Endothelial cell of umbilical vein (primary cell): ENCODE measurements around the gene CHN2. TPM values are rescaled to one million over a fixed set of nuclear protein-coding genes. Genes with fewer than 3 reads are reported as not detected.
"Not testable (repeated sequence)": the region's sequence is repeated elsewhere in the genome, so short reads cannot be mapped to it uniquely, and the experiment has no call there.

Source experiments
- BruUV-seq: library from RNA; stranded (reverse); fragments of 400-500 nt; replicated peaks from 2 replicates; lab custom pipeline; 2021; lab: Mats Ljungman, UMichigan
- CTCF ChIA-PET: fragments of 300-600, 350-600 bp; sonication (Branson Sonifier 250); formaldehyde crosslinking; loops from one replicate; lab custom pipeline; 2021; ENCODE audit warnings: antibody characterized with exemption, inconsistent platforms; lab: Charles Lee
- POLR2A ChIA-PET: fragments of 300-600, 350-600 bp; sonication (Branson Sonifier 250); formaldehyde crosslinking; loops from one replicate; lab custom pipeline; 2021; ENCODE audit warnings: antibody characterized with exemption, inconsistent platforms; lab: Charles Lee
- DNase-seq: peaks from one replicate; pipeline ENCODE4 v3.0.0-alpha.2; 2011; ENCODE audit warnings: low read depth, low spot score
- FAIRE-seq: peaks from 2 replicates; lab custom pipeline; 2011; peaks lifted over from hg19 to GRCh38; lab: Jason Lieb, UNC
- H2AFZ ChIP-seq: 2 replicates; pipeline ENCODE4 v1.6.0; 2012; ENCODE audit warnings: low read depth, low read length, control low read depth, inconsistent platforms
- H3K27ac ChIP-seq: 2 replicates; pipeline ENCODE4 v1.5.1; 2011; ENCODE audit warnings: low read depth, mild to moderate bottlenecking, control low read depth, low read length, moderate library complexity; ENCODE audit not compliant: insufficient read depth
- H3K27me3 ChIP-seq, 2 experiments: 2 replicates each; pipeline versions ENCODE4 v1.6.0 to v1.6.1; 2011; ENCODE audit warnings: low read length in 2 of 2, mixed read lengths in 1 of 2; ENCODE audit not compliant: control insufficient read depth in 2 of 2, insufficient read depth in 2 of 2
- H3K36me3 ChIP-seq, 2 experiments: 2 replicates in 1 of 2; 3 replicates in 1 of 2; pipeline ENCODE4 v1.5.1; 2011; ENCODE audit warnings: low read length in 2 of 2, mild to moderate bottlenecking in 1 of 2, moderate library complexity in 1 of 2; ENCODE audit not compliant: control insufficient read depth in 2 of 2, insufficient read depth in 2 of 2; ENCODE audit errors: extremely low read depth in 1 of 2
- H3K4me1 ChIP-seq: 3 replicates; pipeline ENCODE4 v1.5.1; 2011; ENCODE audit warnings: mild to moderate bottlenecking, low read length; ENCODE audit not compliant: control insufficient read depth, insufficient read depth; ENCODE audit errors: extremely low read depth
- H3K4me2 ChIP-seq: 2 replicates; pipeline ENCODE4 v1.6.1; 2011; ENCODE audit warnings: low read length, control low read depth, mixed read lengths; ENCODE audit not compliant: insufficient read depth
- H3K4me3 ChIP-seq, 3 experiments: fragments of 200-600 bp in 1 of 3; sonication (generic), shearing (Covaris generic) in 1 of 3; replicated peaks in 1 of 3; 2 replicates each; pipeline ENCODE4 v1.5.1; 2011 to 2016; ENCODE audit warnings: control low read depth in 3 of 3, low read length in 3 of 3, mild to moderate bottlenecking in 2 of 3, inconsistent platforms in 1 of 3, low read depth in 1 of 3, moderate library complexity in 1 of 3; ENCODE audit not compliant: insufficient read depth in 1 of 3
- H3K79me2 ChIP-seq: 2 replicates; pipeline ENCODE4 v1.6.0; 2012; ENCODE audit warnings: low read length, inconsistent platforms; ENCODE audit not compliant: control insufficient read depth, insufficient read depth
- H3K9ac ChIP-seq: replicated peaks from 2 replicates; pipeline ENCODE3; 2011; ENCODE audit warnings: low read length, control low read depth; ENCODE audit not compliant: insufficient read depth; ENCODE audit errors: extremely low read depth
- H3K9me1 ChIP-seq: replicated peaks from 3 replicates; pipeline ENCODE4 v1.6.0; 2011; ENCODE audit warnings: mild to moderate bottlenecking, low read length; ENCODE audit not compliant: control insufficient read depth, insufficient read depth; ENCODE audit errors: extremely low read depth
- H3K9me3 ChIP-seq: replicated peaks from 2 replicates; pipeline ENCODE4 v1.5.1; 2012; ENCODE audit warnings: low read length, inconsistent platforms; ENCODE audit not compliant: control insufficient read depth, insufficient read depth
- H4K20me1 ChIP-seq: replicated peaks from 2 replicates; pipeline ENCODE3; 2011; ENCODE audit warnings: mild to moderate bottlenecking, low read length; ENCODE audit not compliant: control insufficient read depth, insufficient read depth; ENCODE audit errors: extremely low read depth
- EZH2 ChIP-seq: IDR thresholded peaks from 2 replicates; pipeline ENCODE4 v1.6.1; 2012; ENCODE audit warnings: borderline replicate concordance, low read depth, mild to moderate bottlenecking, moderate library complexity, low read length, inconsistent platforms; ENCODE audit not compliant: severe bottlenecking
- FOS ChIP-seq: IDR thresholded peaks from 2 replicates; pipeline ENCODE4 v1.6.1; 2011; ENCODE audit warnings: mild to moderate bottlenecking, low read length, moderate library complexity, borderline replicate concordance; ENCODE audit not compliant: insufficient read depth
- GATA2 ChIP-seq: IDR thresholded peaks from 2 replicates; pipeline ENCODE4 v1.7.0; 2011; ENCODE audit warnings: low read depth, mild to moderate bottlenecking, moderate library complexity, mixed read lengths, low read length; ENCODE audit not compliant: insufficient read length, insufficient read depth
- JUN ChIP-seq: IDR thresholded peaks from 2 replicates; pipeline ENCODE4 v1.6.1; 2011; ENCODE audit warnings: borderline replicate concordance, low read depth; ENCODE audit not compliant: insufficient read length, insufficient read depth
- MYC ChIP-seq: IDR thresholded peaks from one replicate; pipeline ENCODE4 v1.6.1; 2011; ENCODE audit warnings: mild to moderate bottlenecking, low read depth, low read length
- POLR2A ChIP-seq: IDR thresholded peaks from 2 replicates; pipeline ENCODE4 v1.6.1; 2012; ENCODE audit warnings: low read depth, mild to moderate bottlenecking, control low read depth, low read length
- POLR2AphosphoS5 ChIP-seq: IDR thresholded peaks from 2 replicates; pipeline ENCODE4 v1.6.1; 2012; ENCODE audit warnings: low read depth, mild to moderate bottlenecking, control low read depth, low read length, moderate library complexity; ENCODE audit not compliant: insufficient read depth
- dilution Hi-C: fragments of 300-500 bp; cut with MboI; formaldehyde crosslinking; loops from one replicate; pipeline ENCODE4 v1.15.0; 2019; ENCODE audit warnings: low sequenced_read_pairs; ENCODE audit not compliant: extremely low pct_ligation_motif_present
- intact Hi-C: fragments of 100-400 bp; cut with micrococcal nuclease; formaldehyde crosslinking; loops from one replicate; pipeline ENCODE4 v1.10.0; 2022
- polyA plus RNA-seq, 4 experiments: library from polyadenylated mRNA; depleted of rRNA in 3 of 4; stranded (reverse) in 3 of 4; unstranded in 1 of 4; fragments of >200 nt; gene quantifications; 2 replicates each; pipeline versions ENCODE4 v1.2.1 to v1.2.3, GENCODE V29; 2011 to 2012; ENCODE audit warnings: missing spikeins in 1 of 4
- total RNA-seq: library from RNA; stranded (reverse); gene quantifications from 2 replicates; pipeline ENCODE4 v1.2.3, GENCODE V29; 2021
- TF ChIP-seq, protein P1 (sequence below), 2 donors: IDR thresholded peaks; 1 replicate in 1 of 2; 2 replicates in 1 of 2; pipeline ENCODE4 v1.5.1; 2011; ENCODE audit warnings: low read length in 2 of 2, mild to moderate bottlenecking in 2 of 2, moderate library complexity in 2 of 2, control low read depth in 1 of 2, inconsistent platforms in 1 of 2, low read depth in 1 of 2; ENCODE audit not compliant: insufficient read depth in 1 of 2; ENCODE audit errors: extremely low read depth in 1 of 2
- TF ChIP-seq, protein P2 (sequence below): IDR thresholded peaks from 2 replicates; pipeline ENCODE4 v1.6.1; 2011; ENCODE audit not compliant: insufficient read depth, insufficient read length

The CHN2 gene
- total and polyA plus RNA-seq, 2 donors (not counting 3 experiments of a cell fraction or from before 2014, with no cell fraction given) = 1.4 to 5.0 TPM

DNA sequence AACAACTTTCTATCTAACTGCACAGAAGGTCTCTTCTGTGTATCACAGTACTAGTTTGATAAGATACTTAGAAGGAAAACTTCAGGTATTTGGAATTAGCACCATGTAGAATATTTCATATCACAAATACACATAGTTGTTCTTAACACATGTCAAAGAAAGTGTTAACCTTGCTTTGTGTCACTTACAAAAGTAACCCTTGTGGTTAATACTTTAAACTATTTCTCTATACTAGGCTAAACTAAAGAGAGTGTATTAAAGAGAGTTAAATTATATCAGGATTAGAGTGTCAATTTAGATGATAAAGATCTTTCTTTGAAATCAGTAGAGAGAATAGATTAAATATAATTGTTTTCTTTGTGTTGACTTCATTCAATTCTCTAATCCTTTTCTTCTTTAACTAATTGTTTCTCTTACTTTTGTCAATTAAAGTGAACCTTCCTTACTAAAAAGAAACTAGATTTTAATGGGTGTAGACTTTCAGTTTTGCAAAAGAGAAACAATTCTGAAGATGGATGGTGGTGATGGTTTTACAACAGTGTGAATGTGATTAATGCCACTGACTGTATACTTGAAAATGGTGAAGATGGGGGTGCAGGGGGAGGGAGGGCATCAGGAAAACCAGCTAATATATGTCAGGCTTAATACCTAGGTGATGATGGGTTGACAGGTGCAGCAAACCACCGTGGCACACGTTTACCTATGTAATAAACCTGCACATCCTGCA lies 67.8 kb downstream of the CHN2 start:
- Histone ChIP-seq H2AFZ (no peak overlapping the region), H3K9ac (no peak overlapping the region), H3K27me3 (no peaks in the 10 kb centered on the region), H3K36me3 (no peaks in the 10 kb centered on the region), H3K4me3 (no peak overlapping the region), H3K27ac (no peak overlapping the region), H3K4me2 (no peak overlapping the region), H4K20me1 (no peaks in the 10 kb centered on the region), H3K4me1 (peaks cover 12% of the 10 kb centered on the region), H3K9me1 (no peaks in the 10 kb centered on the region), H3K79me2 (no peaks in the 10 kb centered on the region), H3K9me3 (no peaks in the 10 kb centered on the region)
- no peak for TF ChIP-seq FOS
- no peak for TF ChIP-seq JUN
- no peak for TF ChIP-seq MYC
- TF ChIP-seq POLR2A = no peak
- no peak for TF ChIP-seq EZH2
- TF ChIP-seq, protein P1, sequence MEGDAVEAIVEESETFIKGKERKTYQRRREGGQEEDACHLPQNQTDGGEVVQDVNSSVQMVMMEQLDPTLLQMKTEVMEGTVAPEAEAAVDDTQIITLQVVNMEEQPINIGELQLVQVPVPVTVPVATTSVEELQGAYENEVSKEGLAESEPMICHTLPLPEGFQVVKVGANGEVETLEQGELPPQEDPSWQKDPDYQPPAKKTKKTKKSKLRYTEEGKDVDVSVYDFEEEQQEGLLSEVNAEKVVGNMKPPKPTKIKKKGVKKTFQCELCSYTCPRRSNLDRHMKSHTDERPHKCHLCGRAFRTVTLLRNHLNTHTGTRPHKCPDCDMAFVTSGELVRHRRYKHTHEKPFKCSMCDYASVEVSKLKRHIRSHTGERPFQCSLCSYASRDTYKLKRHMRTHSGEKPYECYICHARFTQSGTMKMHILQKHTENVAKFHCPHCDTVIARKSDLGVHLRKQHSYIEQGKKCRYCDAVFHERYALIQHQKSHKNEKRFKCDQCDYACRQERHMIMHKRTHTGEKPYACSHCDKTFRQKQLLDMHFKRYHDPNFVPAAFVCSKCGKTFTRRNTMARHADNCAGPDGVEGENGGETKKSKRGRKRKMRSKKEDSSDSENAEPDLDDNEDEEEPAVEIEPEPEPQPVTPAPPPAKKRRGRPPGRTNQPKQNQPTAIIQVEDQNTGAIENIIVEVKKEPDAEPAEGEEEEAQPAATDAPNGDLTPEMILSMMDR (IDR thresholded peaks at IDR 0.05; ENCODE audit: extremely low read depth in 1 of 2, insufficient read depth in 1 of 2, low read depth in 1 of 2, low read length in 2 of 2) = no peak
- TF ChIP-seq, protein P2, sequence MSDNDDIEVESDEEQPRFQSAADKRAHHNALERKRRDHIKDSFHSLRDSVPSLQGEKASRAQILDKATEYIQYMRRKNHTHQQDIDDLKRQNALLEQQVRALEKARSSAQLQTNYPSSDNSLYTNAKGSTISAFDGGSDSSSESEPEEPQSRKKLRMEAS = no peak
- no peak for TF ChIP-seq POLR2AphosphoS5
- TF ChIP-seq GATA2 = no peak
- CTCF ChIA-PET = no interaction called here
- dilution Hi-C loops (no loop called here), intact Hi-C loops (no loop called here)
- POLR2A ChIA-PET = interaction anchor here (0.7 kb wide), 1 partner anchor 46 kb away, joined by 3 read pairs; no protein-coding TSS in a partner anchor
- no peak for FAIRE-seq
- BruUV-seq = no TSS peak
- no peak for DNase-seq

DNA sequence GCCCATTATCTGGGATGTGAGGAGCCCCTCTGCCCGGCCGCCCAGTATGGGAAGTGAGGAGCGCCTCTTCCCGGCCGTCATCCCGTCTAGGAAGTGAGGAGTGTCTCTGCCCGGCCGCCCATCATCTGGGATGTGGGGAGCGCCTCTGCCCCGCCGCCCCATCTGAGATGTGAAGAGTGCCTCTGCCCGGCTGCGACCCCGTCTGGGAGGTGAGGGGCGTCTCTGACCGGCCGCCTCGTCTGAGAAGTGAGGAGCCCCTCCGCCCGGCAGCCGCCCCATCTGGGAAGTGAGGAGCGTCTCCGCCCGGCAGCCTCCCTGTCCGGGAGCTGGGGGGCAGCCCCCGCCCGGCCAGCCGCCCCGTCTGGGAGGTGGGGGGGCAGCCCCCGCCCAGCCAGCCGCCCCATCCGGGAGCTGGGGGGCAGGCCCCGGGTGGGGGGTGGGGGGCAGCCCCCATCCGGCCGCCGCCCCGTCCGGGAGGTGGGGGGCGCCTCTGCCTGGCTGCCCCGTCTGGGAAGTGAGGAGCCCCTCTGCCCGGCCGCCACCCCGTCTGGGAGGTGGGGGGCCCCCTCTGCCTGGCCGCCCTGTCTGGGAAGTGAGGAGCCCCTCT lies 69.1 kb downstream of the CHN2 start:
- BruUV-seq, H3K27ac ChIP-seq, H4K20me1 ChIP-seq, POLR2A ChIA-PET, H3K79me2 ChIP-seq, FAIRE-seq, DNase-seq, H2AFZ ChIP-seq, H3K36me3 ChIP-seq, H3K27me3 ChIP-seq, CTCF ChIA-PET, H3K4me3 ChIP-seq, H3K9ac ChIP-seq, H3K4me2 ChIP-seq, H3K9me3 ChIP-seq, H3K9me1 ChIP-seq, dilution Hi-C loops: not testable (repeated sequence)
- peaks cover 16% of the 10 kb centered on the region for H3K4me1 ChIP-seq
- intact Hi-C loops = loop anchor here (2.0 kb wide), 1 partner anchor 69 kb away; the partner anchor contains the start of gene CHN2
